T-helper 1 cell treated with Interleukin-12 subunit alpha and Interleukin-12 subunit beta and Interleukin-4 antibody, amounts not matched to agents 30 ng/mL and 1 ng/mL, for 36 hours (primary cell): Measurements from ENCODE around the gene COX4I2. TPM values are rescaled to one million over a fixed set of nuclear protein-coding genes. Genes with fewer than 3 reads are reported as not detected.

Source experiments
- intact Hi-C: fragments of 100-400 bp; cut with micrococcal nuclease; formaldehyde crosslinking; loops from one replicate; pipeline ENCODE4 v1.15.1; 2024
- total RNA-seq: library from RNA; stranded (reverse); gene quantifications from 2 replicates; pipeline ENCODE4 v1.2.3, GENCODE V29; 2022

Gene COX4I2
- total RNA-seq, 1 donor from 2014 or later = not detected

DNA sequence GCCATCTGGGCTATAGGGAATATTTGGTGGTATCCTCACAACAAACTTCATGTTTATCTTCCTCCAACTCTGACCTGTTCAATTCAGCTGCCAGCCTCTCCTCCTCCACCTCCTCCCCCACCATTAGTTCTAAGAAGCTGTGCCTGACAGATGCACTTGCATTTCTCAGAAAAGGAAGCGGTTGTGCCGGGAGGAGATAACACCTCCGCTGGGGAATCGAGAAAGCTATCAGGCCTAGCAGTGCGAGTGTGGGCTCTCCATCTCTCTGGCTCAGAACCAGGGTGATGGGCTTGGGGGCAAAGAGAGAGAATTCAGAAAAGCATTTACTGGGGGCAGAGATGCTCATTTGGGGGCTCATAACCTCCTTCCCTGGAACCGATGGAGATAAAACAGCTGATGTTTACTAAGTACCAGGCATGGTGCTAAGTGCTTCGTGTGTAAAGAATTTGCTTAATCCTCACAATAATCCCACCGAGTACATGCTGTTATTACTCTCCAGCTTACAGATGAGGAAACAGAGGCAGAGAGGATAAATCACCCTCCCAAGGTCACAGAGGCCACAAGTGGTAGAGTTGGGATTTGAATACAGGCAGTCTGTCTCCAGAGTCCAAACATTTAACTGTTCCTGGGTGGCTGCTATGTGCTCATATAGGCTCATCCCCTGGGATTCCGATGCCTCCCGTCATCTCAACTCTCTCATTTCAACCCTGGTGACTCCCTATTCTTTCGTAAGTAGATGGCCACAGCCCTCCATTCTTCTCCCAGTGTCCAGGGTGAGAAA is 38.3 kb downstream of the COX4I2 start:
- intact Hi-C loops = loop anchor here (1.0 kb wide), 6 partner anchors 8 to 63 kb away; partner anchors contain the start of genes BCL2L1 and TPX2

DNA sequence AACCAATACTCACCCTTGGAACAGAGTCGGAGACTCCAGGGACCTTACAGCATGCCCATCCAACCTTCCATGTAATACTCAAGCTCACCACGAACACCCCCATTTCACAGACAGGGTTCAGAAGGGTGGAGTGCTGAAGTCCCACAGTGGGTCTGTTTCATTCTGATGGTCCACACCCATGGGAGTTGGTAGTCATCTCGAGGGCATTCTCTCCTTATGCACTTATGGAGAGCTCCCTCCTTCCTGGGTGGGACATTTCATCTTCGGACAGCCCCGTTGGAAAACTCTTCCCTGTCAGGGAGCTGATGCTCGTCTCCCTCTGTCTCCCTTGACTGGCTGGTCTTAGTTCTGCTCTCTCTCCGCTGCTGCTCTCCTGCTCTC is 38.9 kb downstream of the COX4I2 start:
- intact Hi-C loops = no loop called here

DNA sequence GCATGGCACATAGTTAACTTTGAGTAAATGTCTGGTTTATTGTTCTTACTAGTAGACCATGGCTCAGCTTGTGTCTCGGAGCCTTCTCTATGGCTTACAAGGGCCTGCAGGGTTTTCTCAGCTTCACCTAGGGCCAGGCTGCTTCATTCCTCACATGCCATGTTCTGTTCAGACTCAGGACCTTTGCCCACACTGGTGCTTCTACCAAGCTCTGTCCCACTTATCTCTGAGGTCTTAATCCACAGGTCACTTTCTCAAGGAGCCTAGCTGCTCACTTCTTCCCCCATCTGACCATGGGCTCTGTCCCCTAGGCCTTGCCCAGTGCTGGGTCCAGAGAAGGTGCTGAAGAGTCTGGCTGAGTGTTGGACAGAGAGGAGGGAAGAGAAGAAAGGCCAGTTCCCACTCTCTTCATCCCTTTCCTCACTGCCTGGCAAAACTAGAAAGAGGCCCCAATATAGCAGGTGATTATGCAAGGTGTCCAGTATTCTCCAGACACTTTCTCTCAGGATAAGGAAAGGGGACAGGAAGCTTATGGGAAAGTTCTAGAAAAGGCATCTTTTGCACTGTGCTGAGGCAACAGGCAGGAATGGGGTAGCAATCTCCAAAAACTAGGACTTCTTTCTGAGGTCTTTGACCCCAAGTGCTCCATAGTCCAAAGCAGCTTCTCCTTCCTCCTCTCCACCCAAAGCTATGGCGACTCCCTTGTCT is 40.0 kb downstream of the COX4I2 start:
- intact Hi-C loops = no loop called here

GRCh38 chr20:31678389-31679356 is 41.0 kb downstream of the COX4I2 start:
- intact Hi-C loops = no loop called here

GRCh38 chr20:31679357-31680285 is 41.9 kb downstream of the COX4I2 start:
- intact Hi-C loops = no loop called here

- intact Hi-C loops = no loop called here
Observed at GRCh38 chr20:31680286-31681127, 42.8 kb downstream of the COX4I2 start.

- intact Hi-C loops = no loop called here
Observed at GRCh38 chr20:31681128-31681727, 43.5 kb downstream of the COX4I2 start.

DNA sequence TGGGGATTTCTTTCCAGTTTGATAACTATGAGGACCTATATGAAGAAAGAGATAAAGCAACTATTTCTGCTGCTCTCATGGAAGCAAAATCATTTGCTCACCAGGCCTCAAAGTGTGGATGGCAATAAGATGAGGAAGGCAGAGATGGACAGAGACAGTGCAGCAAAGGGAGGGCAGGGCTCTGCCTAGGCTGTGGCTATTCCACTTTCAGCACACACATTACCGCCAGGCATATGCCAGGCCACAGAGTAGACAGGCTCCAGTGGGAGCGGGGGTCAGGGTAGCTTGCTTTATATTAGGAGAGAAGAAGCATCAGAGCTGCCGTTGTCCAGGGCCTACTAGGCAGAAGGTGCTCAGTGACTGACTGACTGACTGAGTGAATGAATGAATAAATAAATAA is 44.1 kb downstream of the COX4I2 start:
- intact Hi-C loops = no loop called here

- intact Hi-C loops = no loop called here
Observed at GRCh38 chr20:31682352-31682751, 44.6 kb downstream of the COX4I2 start.

GRCh38 chr20:31682927-31683326 is 45.2 kb downstream of the COX4I2 start:
- intact Hi-C loops = no loop called here

DNA sequence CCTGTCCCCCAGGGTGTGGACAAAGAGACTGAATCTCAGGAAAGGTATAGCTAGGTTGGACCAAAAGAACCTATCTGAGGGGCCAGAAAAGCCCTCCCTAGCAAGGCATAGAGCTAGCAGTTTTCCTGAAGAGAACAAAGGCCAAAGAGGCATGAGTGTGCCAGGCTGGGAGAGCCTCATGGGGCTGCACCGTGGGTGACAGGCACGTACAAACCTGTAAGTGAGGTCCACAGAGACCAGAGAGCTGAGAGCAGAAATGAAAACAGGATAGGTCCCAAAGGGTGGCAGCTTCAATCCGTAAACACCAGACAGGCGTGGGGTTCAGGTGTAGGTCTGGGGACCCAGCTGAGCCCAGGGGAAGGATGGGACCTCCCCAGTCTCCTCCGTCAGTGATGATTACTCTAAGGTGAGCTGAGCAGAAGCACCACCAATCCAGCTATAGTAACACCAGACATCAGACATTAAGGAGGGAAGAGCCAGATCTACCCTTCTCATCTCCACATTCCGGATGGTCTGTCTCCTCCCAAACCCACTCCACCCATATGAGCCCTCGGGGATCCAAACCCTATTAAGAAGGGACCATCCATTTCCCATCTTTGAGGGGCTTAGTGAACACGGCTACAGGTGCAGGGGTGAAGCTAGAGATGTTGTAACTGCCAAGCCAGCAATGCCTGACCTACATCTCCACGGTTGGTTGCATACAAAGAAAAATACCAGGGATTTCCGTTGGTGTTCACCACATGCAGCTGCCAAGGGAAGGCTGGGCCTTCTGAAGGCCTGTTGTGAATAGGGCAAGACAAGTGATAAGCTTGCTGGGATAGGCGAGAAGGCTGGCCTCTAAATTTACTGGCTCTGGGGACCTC is 46.7 kb downstream of the COX4I2 start:
- intact Hi-C loops = loop anchor here (1.0 kb wide), 1 partner anchor 9 kb away; no protein-coding TSS in a partner anchor

DNA sequence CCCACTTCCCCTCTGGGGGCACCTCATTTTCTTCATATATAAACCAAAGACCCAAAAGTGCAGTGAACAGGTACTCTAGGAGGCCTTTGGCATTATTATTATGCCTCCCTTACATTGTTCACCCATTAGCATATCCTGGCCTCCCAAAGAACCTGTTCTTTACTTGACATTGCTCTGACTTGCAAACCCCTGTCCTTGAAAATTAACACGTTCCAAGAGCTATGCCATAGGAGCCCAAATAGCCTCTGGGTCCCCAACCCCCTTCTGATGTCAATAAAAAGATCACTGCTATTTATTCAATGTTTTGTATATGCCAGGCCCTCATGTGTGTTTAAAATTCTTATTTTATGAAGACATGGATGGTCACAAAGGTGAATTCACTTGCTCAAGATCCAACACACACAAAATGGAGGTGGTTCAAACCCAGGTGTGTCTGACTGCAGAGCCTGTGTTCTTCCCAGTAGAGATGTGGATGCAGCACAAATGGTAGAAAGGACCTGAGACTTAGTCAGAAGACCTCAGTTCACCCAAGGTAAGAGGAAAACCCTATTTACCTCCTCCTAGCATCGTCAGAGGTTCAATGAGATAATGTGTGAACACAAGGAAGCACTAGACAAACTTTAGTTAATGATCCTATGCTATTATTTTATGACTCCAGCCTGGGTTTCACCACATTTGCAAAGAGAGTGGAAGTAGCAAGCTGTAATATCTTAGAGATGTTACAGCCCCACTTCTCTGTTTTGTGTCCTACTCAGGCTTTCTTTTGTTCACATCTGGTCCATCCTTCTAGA is 48.3 kb downstream of the COX4I2 start:
- intact Hi-C loops = no loop called here

DNA sequence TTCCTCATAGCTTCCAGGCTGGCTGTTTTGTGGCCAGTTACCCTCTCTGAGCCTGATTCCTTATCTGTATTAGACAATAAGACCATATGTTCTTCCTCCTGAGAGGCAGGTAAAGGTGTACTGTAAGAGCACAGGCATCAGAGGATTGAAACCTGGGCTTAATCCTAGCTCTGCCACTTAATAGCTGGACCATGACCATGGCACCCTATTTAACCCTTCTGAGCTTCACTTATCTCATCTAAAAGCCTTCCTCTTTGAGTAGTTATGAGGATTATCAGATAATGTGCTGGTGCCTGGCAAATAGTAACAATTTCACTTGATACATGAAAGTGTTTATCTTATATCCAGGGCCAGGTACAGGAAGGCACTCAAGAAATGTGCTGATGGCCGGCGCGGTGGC is 50.1 kb downstream of the COX4I2 start:
- intact Hi-C loops = no loop called here

DNA sequence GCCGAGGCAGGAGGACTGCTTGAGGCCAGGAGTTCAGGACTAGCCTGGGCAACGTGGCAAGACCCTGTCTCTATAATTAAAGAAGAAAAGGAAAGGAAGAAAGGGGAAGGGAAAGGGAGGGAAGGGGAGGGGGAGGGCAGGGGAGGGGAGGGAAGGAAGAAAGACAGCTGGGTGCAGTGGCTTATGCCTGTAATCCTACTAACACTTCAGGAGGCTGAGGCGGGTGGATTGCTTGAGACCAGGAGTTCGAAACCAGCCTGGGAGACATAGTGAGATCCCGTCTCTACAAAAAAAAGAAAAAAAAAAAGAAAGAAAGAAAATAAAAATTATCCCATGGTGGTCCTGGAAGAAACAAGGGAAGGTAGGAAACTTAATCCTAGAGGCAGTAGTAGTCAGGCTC is 51.4 kb downstream of the COX4I2 start:
- intact Hi-C loops = no loop called here

GRCh38 chr20:31690124-31690666 is 52.5 kb downstream of the COX4I2 start:
- intact Hi-C loops = no loop called here

DNA sequence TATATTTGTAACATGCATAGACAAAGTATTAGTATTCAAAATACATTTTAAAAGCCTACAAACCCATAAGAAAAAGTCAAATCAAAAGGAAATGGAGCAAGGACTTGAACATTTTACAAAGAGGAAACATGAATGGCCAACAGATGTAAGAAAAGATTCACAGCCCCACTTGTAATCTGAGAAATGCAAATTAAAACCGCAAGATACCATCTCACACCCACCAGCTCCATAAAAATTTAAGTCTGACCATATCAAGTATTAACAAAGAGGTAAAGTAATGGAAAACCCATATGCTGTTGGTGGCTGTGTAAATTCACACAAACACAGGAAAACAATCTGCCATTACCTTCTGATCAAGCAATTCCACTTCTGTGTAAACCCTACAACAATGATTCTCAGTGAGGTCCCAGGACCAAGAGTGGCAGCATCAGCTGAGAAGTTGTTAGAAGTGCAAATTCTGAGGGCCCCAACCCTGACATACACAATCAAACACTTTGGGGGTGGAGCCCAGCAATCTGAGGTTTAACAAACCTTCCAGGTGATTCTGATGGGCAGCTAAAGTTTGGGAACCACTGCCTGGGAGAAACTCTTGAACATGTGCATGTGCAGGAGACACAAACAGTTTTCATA is 54.0 kb downstream of the COX4I2 start:
- intact Hi-C loops = no loop called here

DNA sequence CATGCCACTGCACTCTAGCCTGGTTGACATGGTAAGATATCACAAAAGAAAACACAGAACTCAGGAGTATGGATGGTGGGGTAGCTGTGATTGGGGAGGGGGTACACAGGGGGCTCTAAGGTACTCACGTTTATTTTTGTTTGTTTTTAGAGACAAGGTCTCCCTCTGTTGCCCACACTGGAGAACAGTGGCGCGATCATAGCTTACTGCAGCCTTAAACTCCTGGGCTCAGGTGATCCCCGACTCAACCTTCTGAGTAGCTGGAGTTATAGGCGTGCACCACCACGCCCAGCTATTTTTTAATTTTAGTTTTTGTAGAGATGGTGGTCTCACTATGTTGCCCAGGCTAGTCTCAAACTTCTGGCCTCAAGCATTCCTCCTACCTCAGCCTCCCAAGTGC is 55.7 kb downstream of the COX4I2 start:
- intact Hi-C loops = no loop called here
